Posterior cingulate gyrus (tissue), 11 donors: ENCODE measurements around the gene UBE2G2.
"Not testable (repeated sequence)": the region's sequence is repeated elsewhere in the genome, so short reads cannot be mapped to it uniquely, and the experiment has no call there.

ENCODE experiments used
- DNase-seq, 10 donors: peaks; one replicate each; pipeline versions ENCODE4 v3.0.0 to v3.0.0-alpha.2; 2020 to 2021; ENCODE audit warnings: mixed read lengths in 3 of 10
- intact Hi-C: fragments of 100-400 bp; cut with DNase I; formaldehyde crosslinking; loops from one replicate; pipeline ENCODE4 v1.15.1; 2023

The UBE2G2 gene

DNA sequence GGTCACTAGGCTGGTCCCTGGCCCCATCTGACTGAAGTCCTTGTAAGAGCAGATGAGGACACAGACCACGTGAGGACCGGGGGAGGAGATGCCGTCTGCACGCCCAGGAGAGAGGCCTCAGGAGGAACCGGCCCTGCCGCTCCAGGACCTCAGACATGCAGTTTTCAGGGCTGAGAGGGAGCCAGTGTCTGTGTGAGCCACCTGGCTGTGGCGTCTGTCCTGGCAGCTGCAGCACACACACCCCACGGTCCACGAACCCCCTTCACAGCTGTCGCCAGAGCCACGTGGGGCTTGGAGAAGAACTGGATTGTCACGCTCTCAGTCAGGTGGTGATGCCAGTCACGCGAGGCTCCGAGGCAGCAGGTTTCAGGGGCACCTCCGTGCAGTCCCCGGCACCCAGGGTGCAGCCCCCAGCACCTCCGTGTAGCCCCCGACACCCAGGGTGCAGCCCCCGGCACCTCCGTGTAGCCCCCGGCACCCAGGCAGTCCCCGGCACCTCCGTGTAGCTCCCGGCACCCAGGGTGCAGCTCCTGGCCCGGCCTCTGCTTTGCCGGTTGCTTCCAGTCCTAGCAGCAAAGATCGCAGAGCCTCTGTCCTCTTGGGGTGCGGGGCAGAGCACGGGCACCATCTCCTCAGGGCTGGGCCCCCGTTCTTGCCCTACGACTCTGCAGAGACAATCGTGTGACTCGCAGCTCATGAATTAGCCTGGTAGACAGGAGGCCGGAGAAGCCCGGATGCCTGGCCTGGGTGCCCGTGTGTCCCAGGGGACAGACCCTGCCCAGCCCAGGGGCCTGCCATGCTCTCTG is 35.2 kb upstream of the UBE2G2 start:
- intact Hi-C loops = no loop called here
- DNase-seq = peak in 3 of 10 donors; percentile 77 to 83 (median 80)

DNA sequence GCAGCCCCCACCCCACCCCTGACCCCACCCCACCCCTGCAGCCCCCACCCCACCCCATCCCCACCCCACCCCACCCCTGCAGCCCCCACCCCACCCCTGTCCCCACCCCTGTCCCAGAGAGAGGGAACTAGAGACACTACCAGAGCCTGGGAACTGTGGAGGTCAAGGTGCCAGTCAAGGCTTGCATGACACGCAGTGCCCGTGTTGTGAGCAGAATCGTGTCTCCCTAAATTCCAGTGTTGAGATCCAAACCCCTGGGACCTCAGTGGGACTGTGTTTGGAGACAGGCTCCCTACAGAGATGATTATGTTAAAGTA is 34.7 kb upstream of the UBE2G2 start:
- intact Hi-C loops = no loop called here
- no peak for DNase-seq

- intact Hi-C loops = no loop called here
- peak in 3 of 10 donors; percentile 24 to 40 (median 39) for DNase-seq
These were observed 34.0 kb upstream of the UBE2G2 start for GRCh38 chr21:44835647-44835973.

DNA sequence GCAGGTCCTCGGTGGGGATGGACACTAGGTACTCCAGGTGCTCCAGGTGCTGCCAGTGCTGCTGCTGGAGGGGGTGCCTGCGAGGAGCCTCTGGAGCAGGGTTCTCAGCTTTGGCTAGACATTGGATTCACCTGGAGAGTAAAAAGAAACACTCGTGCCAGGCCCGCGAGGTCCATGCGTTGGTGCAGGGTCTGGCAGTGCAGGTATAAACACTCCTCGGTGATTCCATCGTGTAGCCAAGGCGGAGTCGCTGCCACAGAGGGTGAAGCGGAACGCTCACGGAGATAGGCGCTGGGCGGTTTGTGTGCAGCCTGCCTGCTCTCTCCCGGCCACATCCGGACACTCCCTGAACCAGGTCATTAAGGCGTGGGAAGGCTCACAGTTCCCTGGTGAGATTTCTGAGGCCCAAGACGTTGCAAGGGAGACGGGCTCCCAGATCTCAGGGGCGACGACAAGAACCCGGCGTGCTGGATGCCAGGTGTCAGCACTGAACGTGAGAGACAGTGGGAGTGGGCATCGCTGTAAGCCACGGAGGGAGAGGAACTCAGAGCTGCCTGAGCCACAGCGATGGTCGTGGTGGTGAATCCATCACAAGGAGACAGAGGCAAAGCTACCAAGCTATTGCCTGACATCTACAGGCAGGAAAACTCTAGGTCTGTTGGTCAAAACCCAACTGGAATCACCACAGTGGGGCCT is 33.5 kb upstream of the UBE2G2 start:
- intact Hi-C loops = no loop called here
- peak in 3 of 10 donors; percentile 51 to 75 (median 60) for DNase-seq

DNA sequence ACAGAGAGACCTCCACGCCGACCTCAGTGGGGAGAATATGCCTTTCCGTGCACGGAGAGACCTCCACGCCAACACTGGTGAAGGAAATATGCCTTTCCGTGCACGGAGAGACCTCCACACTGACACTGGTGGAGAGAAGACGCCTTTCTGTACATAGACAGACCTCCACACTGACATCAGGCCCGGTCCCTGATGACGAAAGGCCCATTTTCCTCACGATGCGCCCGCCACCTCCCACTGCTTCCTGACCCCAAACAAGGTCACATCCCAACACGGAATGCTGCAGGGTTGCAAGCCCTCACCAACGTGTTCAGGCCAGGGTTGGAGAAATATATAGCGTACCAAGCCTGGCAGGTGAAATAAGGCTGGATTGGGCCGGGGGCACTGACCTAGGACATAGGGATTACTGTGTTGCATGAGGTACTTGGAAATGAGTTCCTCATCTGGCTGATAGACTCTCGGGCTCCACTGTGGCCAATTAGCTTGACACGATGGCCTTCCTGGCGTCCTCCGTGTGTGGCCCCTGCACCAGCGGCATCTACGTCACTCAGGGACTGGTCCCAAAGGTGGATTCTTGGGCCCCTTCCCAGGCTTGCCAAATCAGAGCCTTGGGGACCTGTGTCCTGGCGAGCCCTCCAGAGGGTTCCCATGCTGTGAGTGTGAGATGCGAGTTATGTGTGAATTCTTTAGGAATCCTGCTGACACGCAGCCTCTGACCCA is 32.8 kb upstream of the UBE2G2 start:
- DNase-seq = peak in 3 of 10 donors; percentile 46 to 67 (median 55)
- intact Hi-C loops = no loop called here

DNA sequence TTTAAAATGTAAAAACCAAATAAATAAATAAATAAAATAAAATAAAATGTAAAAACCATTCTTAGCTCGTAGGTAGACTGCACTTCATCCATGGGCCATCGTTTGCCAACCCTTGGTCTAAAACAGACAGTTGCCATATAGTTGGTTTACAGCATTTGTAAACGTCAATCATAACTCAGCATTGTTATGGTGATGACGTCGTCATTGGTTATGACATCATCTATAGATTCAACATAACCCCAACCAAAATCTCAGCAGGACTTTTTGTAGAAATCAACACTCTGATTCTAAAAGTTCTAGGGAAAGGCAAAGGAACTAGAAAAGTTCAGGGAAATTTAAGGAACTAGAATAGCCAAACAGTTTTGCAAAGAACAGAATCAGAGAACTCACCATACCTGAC is 32.0 kb upstream of the UBE2G2 start:
- no peak for DNase-seq

DNA sequence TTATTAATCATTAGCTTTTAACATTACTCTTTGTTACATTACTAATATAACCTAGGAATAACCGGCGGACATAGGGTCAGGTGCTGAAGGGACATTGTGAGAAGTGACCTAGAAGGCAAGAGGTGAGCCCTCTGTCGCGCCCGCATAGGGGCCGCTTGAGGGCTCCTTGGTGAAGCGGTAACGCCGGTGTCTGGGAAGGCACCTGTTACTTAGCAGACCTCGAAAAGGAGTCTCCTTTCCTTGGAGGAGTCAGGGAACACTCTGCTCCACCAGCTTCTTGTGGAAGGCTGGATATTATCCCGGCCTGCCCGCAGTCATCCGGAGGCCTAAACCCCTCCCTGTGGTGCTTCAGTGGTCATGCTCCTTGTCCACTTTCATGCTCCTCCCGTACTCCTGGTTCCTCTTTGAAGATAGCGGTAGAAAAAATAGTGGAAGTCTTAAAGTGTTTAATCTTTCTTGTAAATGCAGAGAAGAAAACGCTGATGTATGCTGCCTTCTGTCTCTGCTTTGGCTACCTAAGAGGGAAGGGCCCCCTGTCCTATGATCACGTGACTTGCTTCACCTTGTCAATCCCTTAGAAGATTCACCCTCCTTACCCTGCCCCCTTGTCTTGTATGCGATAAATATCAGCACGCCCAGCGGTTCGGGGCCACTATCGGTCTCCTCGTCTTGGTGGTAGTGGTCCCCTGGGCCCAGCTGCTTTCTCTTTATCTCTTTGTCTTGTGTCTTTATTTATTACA is 31.1 kb upstream of the UBE2G2 start:
- DNase-seq = peak in 3 of 10 donors; percentile 26 to 63 (median 32)
- intact Hi-C loops = not testable (repeated sequence)

More for the DNA sequence above, 32.0 kb upstream of the UBE2G2 start:
- intact Hi-C loops = no loop called here

GRCh38 chr21:44831227-44831860 is 29.7 kb upstream of the UBE2G2 start:
- intact Hi-C loops = no loop called here
- DNase-seq = peak in 2 of 10 donors; percentile 16 to 46

DNA sequence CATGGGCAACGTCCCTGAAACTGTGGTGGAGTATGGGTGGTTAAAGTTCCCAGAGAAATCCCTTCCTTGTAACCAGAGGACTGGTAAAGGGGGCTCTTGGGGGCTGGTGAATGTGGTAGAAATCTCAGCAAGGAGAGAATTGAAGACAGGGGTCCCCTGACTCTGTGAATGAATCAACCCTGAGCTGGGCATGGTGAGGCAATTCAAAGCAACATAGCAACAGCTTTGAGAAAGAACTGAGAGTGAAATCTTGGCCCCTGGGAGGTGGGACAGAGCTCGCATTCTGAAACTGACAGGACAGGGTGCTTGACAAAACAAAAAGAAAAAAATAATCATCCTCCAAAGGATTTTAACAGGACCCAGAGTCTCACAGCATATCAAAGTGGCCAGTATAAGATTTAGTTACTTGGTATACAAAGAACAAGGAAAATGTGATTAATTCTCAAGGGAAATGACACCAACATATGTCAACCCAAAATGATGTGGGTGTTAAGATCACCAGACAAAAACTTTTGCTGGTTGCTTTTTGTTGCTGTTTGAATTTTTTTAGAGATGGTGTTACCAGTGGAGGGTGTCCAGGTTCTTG is 28.0 kb upstream of the UBE2G2 start:
- intact Hi-C loops = no loop called here
- no peak for DNase-seq

GRCh38 chr21:44828362-44829056 is 26.9 kb upstream of the UBE2G2 start:
- intact Hi-C loops = no loop called here
- no peak for DNase-seq

DNA sequence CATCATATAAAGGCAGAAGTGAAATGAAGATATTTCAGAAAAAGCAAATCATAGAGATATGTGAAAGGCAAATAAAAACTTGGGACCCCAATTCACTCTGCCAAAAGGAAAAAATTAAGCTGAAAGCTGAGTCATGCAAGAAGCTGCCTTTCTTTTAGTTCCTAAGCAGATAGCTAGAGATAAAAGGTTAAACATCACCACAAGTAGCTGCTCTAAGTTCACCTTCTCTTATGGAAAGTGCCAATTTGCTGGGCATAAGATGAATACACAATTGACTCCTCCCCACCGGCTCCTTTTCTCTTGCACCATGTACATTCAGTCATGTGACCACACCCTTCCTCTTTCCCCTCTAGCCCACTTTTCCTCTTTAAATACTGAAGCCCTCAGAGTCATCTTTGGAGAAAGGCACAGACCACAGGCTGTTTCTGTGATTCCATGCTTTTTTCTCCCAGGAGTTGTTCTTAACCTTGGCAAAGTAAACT is 21.6 kb upstream of the UBE2G2 start:
- intact Hi-C loops = no loop called here
- DNase-seq = no peak

DNA sequence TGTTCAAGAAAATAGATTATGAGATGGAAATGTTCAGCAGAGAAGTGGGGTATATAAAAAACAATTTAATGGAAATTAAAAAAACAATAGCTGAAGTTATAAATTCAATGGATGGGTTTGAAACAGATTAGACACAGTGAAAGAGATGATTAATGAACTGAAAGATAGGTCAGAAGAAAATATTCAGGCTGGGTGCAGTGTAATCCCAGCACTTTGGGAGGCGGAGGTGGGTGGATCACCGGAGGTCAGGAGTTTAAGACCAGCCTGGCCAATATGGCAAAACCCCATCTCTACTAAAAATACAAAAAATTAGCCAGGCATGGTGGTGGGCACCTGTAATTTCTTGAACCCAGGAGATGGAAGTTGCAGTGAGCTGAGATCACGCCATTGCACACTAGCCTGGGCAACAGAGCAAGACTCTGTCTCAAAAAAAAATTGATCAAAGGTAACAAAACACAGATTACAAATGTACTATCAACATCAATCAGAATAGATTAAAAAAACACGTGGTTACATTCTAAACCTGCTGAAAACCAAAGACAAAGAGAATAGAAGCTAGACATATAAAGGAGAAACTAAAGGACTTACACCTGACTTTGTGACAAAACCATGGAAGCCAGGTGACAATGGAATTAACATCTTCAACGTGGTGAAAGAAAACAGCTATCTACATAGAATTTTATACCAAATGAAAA is 21.0 kb upstream of the UBE2G2 start:
- DNase-seq = no peak
- intact Hi-C loops = no loop called here

GRCh38 chr21:44820851-44821250 is 19.2 kb upstream of the UBE2G2 start:
- intact Hi-C loops = no loop called here

DNA sequence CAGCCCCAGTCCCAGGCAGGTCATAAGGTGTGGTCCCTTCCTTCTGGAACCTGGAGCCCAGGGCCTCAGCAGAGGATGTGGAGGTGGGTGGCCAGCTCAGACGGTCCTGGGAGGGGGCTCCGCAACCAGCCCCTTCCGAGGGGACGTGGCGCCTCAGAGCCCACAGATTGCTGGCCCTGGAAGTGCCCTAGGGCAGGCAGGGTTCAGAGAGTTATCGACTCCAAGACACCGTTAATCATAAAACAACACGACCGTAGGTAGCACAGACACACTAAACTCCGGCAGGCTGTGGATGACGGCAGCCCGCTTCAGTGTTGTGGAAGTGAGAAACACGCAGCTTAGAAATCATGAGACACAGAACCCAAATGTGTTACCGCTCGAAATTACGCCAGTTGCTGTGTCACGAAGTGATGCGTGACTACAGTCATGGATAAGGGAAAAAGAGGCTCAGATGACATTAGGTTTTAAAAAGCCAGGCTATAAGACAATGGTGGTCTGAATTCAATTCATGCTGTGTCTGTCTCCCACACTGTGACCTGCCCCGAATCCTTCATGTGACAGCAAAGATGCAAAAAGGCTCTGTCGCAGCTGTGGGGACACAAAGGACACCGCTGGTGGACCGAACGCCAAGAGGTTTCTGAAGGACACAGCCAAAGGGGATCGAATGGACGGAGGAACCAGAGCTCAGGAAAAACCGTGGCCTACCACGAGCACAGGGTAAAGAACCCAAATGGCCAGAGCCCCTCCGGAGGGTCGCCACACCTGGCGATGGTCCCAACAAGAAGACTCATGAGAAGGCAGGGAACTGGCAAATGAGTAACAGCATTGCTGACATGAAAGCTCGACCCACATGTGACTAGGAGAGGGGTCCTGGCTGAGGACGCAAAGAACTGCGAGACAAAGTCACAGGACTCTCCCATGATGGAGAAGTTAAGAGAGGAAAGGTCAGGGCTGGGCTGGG is 17.9 kb upstream of the UBE2G2 start:
- DNase-seq = peak in 1 of 10 donors; percentile 73
- intact Hi-C loops = loop anchor here (2.0 to 10.0 kb wide), 3 partner anchors 19 to 255 kb away; partner anchors contain the start of genes ADARB1, PTTG1IP and UBE2G2

More at GRCh38 chr21:44820851-44821250, 19.2 kb upstream of the UBE2G2 start:
- DNase-seq = peak in 1 of 10 donors; percentile 34

DNA sequence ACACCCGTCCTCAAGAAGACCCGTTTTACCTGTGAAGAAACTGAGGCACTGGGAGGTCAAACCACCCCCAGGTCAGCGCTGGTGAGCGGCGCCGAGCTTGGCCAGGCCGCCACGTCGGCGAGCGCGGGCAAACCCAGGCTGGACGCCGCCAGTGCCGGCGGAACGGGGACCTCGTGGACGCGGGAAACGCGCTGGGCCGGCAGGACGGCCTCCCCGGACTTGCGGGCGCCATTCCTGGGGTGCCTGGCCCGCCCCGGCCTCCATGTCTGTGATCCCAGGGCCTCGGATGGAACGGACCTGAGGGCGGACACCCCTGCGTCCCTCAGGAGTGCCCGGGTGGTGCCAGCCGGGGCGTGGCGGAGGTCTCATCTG is 17.0 kb upstream of the UBE2G2 start:
- DNase-seq = peak in 1 of 10 donors; percentile 87
- intact Hi-C loops = loop anchor here (2.0 to 10.0 kb wide), 3 partner anchors 18 to 256 kb away; partner anchors contain the start of genes ADARB1, PTTG1IP and UBE2G2

DNA sequence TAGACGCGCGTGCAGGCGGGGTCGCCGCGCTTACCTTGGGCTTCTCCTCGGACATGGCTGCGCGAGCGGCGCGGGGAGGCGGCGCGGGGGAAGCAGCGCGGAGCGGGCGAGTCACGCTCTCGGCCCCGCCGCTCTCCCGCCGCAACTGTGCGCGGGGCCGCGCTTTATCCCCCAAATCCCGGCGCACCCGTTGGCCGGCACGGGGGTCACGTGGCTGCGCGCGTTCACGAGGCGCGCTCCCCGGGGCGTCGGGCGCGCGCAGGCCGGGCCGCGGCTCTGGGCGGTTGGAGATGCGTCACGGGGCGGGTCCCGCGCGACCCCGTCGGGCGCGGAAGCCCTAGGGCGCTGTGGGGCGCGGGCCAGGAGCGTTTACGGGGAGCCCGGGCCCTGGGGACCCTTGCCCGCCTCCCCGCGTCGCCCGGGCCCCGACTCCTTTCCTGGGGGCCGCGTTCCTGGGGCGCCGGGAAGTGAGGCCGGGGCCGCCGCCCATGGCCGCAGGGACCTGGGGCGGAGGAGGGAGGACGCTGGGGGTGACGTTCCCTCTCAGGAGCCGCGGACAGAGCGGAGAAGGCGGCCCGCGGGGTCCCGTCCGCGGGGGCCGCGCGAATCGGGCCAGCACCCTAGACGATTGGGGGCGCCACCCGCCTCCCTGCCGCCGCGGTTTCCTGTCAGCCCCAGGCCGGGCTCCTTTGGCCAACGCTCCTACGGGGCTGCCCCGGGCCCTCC is 16.5 kb upstream of the UBE2G2 start, which contains the start of gene SUMO3:
SUMO3 (minus strand) TSS at position 149 of the 726 bp plus-strand sequence; CDS start at position 55, 94 bp downstream.
- intact Hi-C loops = loop anchor here (2.0 to 10.0 kb wide), 3 partner anchors 17 to 257 kb away; partner anchors contain the start of genes ADARB1, PTTG1IP and UBE2G2
- peak; percentile 58 to 97 (median 78) for DNase-seq
